Measurements from ENCODE around the gene MYO1H.
"Not testable (repeated sequence)": the region's sequence is repeated elsewhere in the genome, so short reads cannot be mapped to it uniquely, and the experiment has no call there.

MYO1H gene

DNA sequence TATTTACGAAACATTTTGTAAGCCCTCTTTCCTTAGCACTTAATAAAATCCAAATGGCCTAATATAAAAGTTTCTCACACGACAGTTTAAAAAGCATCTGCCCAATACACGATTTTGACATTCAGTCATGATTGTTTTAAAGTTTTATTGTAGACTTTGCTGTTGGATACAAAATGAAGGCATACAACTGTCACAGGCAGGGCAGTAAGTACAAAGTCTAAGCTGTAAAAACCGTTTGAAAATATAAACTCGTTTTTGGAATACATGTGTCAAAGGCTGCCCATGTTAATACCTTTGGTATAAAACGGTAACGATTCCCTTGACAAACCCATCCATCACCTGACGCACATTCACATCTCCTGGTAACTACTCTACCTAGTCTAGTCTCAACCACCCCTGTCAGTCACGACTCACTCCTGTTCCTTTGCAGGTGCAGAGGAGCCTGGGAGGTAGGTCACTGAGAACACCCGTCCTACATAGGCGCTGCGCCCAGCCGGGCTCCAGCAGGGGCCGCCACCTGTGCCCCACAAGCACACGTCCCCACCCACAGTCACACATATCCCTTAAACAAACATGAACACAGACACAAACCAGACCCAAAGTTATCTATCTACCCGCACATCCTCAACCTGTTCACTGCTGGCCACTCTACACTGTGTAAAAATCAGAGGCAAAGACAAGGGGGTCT is 102.3 kb downstream of the MYO1H start:
- no peak for DNase-seq (ENCODE audit: low read depth)

DNA sequence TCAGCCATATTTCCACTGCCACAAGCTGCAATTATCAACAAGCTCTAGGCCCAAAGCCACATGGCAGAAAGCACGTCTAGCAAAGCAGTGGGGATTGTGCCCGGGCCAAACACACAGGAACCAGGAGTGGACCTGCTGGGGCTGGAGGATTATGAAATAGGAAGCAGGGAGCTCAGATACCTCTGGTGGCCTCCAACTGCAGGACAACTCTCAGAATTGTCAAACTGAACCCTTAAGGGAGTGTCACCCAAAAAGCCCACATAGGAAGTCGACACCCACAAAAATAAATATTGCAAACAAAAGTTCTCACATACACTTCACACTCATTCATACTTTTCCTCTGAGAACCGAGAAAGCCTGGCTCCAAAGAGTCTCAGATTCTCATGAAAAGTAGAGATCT is 103.3 kb downstream of the MYO1H start:
- DNase-seq (ENCODE audit: low read depth), result no peak

DNA sequence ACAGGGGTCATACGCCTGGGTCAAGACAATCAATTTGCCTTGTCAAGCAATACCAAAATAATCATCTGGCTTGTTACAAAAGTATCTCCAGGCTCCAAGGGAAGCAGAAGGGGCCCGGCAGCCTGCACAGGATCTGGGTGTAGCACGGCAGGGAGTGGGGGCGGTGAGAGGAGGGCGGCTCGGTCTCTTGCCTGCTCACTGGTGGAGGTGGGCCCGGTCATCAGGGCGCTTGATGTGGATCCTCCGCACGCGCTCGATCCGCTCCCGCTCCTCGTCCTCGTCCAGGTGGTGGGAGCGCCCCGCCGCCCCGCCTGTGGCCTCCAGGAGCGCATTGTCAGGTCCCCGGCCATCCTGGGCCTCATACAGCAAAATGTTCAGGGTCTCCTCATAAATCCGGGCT is 103.7 kb downstream of the MYO1H start:
- no peak for DNase-seq (ENCODE audit: low read depth)

DNA sequence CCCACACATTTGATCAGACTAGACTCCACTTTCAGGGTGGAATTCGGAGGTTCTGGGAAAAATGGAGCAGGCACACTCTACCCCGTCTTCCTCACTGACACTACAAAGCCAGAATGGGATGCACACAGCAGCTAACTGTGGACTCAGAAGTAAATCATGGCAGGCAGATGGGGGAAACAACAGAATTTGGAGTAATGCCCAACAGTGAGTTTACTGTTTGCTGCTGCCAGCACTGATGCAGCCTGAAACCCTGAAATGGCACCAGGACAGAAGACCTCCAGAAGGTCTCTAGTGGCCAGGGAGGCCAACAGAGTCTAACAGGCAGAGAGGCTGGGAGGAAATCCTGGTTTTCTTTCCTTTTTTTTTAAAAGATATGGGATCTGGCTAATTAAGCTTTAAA is 104.8 kb downstream of the MYO1H start:
- DNase-seq (ENCODE audit: low read depth), result no peak

DNA sequence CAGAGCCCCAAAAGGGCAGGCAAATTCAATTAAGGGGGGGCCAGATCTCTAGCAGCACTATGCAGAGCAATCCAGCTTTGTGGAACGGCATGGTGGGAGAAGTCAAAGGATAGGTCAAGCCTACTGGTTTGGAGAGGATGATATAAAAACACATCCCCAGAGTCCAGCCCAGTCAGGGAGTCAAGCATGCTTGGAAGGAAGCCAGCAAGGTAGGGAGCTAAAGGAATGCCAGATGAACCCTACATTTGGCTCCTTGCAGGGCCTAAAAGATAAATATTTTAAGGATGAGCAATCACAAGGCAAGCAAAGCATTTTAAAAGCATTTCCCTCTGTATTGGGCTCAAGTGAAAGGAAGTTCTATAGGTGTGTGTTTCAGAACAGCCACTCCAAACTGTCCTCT is 108.0 kb downstream of the MYO1H start:
- no peak for DNase-seq (ENCODE audit: low read depth)

DNA sequence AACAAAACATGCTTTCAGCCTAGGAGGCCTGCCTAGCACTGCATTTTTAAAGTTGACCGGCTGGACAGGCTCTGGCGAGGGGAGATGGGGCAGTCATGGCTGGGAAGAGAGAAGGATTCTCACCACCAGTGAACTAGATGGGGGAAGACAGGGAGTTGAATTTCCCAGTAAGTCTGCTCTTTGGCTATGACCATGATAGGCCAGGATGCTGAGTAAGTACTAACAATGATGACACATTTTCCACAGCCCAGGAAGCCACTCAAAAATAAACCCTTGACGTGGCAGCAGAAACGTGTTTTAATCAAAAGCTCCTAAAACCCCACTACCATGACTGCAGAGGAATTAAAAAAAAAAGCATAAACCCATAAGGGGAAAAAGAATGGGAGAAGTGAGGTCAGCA is 110.4 kb downstream of the MYO1H start:
- no peak for DNase-seq (ENCODE audit: low read depth)

DNA sequence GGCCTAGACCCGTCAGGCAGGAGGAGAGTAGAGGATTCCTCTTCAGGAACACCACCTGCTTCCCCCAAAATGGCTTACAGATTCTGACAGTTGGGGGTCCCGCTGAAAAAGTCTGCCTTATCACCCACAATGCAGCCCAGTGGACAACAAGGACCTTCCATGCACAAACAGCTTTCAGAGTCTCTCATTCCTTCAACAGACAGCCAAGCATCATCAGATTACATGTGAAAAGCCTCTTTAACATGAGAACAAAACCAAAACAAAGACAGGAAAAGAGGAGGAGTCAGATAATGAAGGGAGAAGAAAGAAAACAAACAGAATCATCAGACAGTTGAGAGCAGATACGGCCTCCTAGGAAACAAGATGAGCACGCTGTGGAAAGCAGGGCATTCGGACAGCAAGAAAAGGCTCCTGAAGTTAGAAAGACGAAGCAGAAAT is 111.1 kb downstream of the MYO1H start:
- DNase-seq (ENCODE audit: low read depth), result no peak

DNA sequence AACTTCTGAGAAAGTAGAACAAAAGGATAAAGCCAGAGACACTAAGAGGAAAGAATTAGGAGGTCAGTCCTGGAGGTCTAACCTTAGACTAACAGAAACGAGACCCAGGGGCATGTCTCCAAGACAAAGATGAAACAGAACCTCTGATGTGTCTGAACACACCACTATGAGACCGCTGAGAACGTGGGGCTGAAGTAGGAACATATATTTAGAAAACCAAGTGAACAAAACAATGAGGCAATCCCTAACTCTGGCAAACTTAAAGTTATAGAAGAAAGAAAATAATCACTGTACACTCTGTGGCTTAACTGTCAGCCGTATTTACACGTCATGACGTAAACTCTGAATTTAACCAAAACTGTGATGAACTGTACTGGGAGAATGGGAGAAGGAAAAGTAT is 111.5 kb downstream of the MYO1H start:
- DNase-seq (ENCODE audit: low read depth), result no peak

DNA sequence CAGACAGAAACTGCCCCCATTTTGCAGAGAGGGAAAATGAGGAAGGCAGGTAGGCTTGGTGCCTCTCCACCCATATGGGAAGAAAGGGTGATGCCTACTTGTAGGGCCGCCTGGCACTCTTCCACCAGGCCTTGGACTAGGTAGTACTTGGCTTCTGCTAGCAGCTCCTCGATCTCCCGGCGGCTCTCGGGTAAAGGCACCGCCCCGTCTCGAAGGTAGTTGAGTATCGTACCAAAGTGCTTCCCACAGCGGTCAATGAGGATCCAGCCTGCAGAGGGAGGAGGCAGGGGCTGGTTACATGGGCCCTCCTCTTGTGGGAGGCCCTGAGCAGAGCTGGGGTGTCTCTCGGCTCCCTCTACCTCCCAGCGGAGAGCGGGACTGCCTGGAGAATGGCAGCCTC is 112.8 kb downstream of the MYO1H start:
- DNase-seq (ENCODE audit: low read depth), result no peak

DNA sequence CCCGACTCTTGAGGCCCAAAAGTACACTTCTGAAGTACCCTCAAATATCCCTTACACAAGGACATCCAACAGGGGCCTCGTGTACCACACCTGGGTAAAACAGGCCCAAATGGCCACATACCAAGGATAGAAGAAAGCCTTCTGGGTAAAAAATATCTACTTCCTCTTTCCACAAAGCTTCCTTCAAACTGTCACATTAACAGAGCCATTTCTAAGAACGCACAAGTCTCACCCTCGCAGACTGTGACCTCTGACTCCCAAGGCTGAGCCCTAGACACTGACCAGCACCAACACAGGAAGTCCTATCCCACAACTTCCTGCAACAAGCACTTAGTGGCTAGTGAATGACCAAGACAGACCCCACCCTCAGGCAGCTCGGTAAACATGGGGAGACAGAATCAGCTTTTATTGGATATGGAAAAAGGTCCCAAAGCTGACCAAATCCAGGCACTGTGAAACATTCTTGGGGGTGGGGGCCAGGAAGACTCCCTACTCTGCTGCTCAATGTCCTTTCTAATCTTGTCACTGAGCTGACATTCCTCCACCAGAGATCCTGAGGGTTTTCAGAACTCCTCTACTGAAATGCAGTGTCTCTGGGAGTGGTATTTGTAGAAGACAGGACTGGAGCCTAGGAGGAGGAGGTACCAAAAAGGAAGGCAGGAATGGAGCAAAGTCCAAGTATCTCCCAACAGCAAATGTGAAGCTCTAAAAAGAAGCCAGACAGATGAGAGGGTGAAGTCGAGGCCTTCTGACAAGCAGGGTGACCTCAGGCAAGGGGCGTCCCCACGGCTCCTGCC is 113.5 kb downstream of the MYO1H start:
- DNase-seq (ENCODE audit: low read depth), result no peak

DNA sequence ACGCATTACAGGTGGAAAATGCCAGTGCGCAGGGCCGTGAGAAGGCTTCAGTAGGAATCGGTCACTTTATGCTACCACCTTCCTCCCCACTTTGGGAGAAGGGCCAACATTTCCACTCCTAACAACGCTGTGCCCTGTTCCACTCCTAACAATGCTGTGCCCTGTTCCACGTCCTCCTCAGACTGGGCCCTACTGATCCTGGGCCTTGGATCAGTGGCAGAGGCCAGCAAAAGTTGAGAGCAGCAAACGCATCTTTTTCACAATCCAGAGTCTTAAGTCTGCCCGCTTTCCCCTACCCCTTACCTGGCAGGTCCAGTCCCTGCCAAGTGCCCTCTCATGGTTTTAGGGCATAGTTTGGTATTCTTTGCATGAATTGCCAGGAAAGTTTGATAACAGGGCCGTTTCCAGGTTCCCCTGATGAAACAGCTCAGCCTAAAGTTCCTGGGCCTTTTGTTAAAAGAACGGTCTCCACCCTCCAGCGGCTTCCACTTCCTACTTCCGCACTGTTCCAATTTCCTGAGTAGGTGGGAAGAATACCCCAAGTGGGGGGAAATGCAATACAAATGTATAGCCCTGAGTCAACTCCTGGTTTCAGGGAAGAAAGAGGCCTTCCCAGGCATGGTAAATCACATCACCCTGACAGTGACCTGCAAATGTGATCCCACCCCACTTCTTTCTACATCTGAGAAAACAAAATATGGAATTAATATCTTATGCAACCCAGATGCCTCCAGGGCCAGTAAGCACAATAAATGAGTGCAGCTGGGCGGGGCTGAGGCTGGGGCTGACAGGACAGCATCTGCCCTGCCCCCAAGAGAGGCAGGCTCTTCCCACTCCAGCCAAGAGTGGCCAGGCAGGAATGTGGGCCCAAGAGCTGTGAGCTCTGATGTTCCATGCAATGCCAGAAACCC is 114.4 kb downstream of the MYO1H start:
- DNase-seq (ENCODE audit: low read depth), result peak; percentile 94

DNA sequence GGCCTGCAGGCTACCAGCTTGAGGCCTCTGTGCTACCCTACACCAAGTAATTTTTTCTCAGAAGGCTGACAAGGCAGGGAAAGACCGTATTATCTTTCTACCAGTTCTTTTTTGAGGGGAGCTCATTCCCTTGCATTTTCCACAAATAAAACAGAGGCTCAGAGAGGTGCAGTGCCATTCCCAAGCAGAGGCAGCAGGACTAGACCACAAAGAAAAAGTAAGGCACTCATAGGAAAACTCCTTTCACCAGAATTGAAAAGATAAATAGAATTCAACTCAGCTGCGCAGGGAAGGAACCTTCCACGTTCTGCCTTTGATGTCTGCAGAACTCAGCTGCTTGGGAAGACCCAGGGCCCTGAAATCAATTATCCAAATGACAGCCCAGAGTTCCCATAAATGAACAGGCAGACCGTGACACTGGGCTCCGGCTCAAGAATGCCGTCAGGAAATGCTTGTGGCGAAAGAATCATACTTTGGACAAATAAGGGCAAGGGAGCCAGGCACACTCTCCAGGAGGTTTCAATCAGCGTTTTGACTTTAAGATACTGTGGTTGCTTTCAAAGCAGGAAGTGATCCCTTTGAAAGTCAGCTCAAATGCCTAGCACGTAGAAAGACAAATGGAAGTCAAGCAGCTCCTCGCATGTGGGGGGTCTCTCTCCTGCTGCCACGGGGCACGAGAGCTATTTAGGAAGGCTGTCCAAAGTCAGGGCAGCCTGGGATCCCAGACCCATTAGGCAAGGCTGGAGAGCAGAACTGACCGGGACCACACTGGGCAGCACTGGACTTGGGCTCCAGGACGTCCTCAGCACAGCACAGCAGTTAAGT is 115.4 kb downstream of the MYO1H start:
- DNase-seq (ENCODE audit: low read depth), result peak; percentile 91

DNA sequence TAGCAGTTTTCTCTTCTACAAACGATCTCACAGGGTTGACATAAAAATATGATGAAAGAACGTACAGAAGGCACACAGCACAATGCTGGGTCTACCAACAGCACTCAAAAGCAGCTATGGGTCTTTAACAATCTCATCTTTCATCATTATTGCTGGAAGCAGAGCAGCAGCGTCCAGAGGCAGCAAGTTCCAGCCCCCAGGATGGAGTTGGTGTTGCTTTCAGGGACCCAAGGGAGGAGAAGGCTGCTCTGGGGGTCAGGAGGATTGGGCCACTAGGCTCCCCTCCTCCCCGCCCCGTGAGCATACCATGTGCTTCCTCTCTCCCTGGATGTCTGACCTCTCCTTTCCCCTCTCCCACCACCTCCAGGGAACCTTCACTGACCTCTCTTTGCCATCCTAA is 116.1 kb downstream of the MYO1H start:
- no peak for DNase-seq (ENCODE audit: low read depth)

DNA sequence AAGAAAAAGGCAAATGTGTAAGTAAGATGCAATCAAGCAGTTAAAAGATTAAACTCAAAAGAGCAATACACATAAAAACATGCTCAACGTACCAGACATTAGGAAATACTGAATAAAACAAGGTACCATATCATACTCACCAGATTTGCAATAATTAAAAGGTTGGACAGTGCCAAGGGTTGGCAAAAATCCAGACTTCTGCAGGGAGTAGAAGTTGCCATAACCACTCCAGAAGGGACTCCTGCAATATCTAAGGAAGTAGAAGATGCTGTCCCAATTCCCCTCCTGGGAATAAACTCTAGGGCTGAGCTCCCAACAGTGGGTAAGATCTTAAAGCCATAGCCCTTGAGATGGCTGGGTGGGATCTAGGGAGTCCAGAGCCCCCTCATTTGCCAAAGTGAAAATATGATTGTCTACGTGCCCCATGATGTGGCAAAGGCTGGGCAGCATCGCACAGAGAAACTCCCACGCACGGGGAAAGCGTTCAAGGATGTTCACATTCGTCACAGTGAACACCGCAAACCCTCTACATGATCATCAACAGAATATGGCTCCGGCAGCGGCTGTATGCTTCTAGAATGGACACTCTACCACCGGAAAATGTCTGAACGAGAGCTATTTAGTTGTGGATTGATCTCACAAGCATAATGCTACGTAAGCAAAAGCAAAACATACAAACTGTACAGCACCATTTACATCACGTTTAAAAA is 117.1 kb downstream of the MYO1H start:
- DNase-seq (ENCODE audit: low read depth), result no peak

DNA sequence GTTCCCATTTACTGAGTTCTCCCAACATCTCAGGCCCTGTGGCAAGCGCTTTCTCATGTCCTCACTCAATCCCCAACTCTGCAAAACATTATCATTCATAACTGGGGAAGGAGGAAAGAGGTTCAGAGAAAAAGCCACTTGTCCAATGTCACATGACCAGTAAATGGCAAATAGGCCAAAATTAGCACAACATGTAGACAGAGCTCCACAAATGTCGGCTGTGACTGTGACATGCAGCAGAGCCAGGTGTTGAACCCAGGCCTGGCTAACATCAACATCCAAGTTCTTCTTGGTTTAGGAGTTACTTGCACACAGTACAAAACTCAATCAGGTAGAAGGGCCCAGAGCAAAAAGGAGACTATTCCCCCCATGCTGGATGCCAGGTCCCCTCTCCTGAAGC is 118.6 kb downstream of the MYO1H start:
- DNase-seq (ENCODE audit: low read depth), result no peak

DNA sequence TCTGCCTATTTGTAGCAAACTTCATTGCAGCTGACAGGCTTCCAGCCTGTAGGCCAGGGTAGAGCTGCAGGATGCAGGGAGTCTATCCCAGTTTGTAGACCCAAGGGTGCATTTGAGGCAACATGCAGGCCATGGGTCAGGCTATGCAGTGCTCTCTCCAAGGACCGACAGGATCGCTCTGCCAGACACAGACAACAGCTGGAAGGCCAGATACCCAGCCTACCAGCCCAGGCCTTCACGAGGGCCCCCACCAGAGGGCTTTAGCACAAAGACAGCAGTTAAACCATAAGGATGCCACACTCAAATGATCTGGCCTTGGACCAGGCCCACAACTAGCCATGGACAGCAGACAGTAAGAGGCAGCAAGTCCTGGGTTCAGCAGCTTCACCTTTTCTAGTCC is 119.1 kb downstream of the MYO1H start:
- DNase-seq (ENCODE audit: low read depth), result no peak

DNA sequence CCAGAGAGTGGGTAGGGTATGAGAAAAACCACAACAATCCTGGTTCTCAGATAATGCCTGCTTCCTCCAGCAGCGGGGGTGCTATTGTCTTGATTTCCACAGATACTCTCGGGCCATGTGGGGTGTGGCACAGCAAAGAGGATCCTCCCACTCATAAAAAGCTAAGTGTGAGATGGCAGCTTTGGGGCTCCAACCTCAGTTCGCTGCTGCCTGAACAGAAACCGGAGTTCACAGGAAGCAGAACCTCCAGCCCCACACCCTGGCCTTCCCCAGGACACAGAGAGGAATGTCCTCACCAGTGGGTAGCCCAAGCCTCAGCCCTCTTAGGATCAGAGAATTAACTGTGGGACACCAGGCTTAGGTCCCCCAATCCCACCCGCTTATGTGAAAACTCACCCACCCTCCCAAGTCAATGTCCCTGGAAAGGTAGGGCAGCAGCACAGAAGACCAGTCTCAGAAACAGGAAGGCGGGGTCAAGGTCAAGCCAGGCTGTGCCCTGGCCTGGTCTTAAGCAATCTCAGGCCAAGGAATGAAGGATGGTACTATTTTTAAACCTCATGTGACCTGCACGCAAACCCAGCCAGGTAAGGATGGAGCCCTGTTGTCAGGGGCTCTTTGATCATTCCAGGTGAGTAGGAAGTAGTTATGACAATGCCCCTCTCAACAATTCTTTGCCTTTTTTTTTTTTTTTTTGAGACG is 120.4 kb downstream of the MYO1H start:
- DNase-seq (ENCODE audit: low read depth), result no peak

DNA sequence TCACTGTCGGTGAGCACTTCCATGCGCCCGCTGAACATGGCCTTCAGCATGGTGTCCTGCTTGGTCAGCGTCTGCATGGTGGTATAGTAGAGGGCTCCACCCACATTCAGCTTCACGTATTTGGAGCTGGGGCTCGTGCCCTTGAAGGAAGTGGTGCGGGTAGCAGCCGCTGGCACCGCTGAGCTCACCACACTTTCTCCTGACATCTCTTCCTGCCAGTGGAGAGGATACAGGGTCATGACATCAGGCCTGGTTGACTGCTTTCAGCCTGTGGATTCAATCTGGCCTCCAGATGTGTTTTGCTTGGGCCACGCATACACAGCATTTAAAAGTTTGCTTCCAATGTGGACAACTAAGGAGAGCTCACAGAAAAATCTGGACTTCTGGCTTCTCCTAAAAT is 121.8 kb downstream of the MYO1H start:
- DNase-seq (ENCODE audit: low read depth), result no peak

DNA sequence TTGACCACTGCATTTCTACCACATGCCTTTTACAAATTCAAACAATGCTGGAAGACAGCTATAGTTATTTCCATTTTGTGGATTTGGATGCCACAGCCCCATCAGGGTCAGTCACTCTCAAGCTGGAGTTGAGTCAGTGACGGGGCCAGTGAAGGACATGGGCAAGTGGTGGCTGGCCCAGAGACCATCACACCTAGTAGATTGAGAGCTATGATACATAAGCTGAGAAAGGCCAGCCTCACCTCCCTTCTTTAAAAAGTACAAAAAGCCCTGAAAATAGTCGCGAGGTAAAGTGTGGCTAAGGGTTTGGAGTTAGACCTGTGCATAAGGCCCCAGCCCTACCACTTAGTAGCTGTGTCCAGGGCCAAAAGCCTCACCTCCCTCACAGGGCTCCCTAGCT is 125.3 kb downstream of the MYO1H start:
- no peak for DNase-seq (ENCODE audit: low read depth)

DNA sequence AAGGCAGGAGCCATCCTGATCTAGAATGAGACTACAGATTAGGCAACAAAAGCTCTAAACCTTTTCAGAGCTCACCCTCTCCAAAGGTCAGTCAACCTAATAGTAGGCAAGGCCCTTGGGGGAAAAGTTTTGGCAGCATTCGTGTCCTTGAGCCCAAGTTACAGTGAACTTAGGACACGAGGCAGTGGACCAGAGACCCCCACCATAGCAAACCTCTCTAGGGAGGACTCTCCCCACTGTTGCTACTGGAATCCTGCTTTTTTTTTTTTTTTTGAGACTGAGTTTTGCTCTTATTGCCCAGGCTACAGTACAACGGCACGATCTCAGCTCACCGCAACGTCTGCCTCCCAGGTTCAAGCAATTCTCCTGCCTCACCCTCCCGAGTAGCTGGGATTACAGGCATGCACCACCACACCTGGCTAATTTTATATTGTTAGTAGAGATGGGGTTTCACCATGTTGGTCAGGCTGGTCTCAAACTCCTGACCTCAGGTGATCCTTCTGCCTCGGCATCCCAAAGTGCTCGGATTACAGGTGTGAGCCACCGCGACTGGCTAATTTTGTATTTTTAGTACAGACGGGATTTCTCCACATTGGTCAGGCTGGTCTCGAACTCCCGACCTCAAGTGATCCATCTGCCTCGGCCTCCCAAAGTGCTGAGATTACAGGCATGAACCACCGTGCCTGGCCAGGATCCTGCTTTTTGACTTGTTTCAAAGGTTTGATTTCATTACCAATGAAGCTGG is 126.0 kb downstream of the MYO1H start:
- not testable (repeated sequence) for DNase-seq (ENCODE audit: low read depth)
